Stimulated activated CD8-positive, alpha-beta memory T cell treated with anti-CD3 and anti-CD28 coated beads, Interleukin-7, amount 100 ng/mL, for 48 hours (primary cell): ENCODE measurements around the gene COL7A1.
A peak's percentile ranks its signal among the peaks of the same experiment; 100 is the strongest.
"Not testable (repeated sequence)": the region's sequence is repeated elsewhere in the genome, so short reads cannot be mapped to it uniquely, and the experiment has no call there.

ENCODE experiments used
- DNase-seq, 2 donors: peaks; one replicate each; pipeline ENCODE4 v3.0.0-alpha.2; 2020; ENCODE audit warnings: low read depth in 1 of 2; ENCODE audit errors: extremely low read depth in 1 of 2

The COL7A1 gene

DNA sequence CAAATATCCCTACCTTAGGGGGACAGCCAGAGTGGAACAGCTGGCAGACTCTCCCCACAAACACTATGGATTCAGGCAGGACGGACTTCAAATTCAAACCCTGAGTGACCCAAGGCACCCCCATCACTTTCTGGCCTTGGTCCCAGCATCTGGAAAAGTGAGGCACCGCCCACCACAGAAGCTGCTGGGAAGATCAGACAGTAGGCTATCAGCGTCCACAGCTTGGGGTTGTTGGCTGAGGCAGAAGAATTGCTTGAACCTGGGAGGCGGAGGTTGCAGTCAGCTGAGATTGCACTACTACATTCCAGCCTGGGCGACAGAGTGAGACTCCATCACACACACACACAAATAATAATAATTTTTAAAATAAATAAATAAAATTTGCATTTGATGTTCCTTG, 47.0 kb downstream of the COL7A1 start:
- DNase-seq: no peak

DNA sequence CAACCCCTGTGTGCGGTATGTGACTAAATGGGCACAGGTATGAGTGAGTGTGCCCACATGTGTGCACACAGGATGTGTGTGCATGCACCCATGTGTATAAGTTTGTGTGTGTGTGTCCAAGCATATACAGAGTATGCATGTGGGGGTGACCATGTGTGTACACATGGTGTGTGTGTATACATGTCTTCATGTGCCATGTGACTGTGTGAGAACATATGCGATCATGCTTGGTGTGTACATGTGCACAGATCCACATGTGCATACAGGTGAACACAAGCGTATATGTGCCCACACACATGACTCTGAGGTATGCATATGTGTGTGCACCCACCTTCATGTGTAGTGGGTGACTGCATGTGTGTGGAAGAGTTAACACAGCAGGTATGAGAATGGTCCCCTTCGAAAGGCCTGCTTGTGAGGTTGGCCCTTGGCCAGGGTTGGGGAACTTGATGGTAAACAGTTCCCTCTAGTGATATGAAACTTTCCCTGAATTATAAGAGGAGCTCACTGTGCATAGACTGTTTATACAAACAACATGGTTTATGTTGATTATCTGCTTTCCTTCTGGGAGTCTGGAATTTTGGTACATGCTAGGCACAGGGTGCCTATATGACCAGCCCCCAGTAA, 48.8 kb downstream of the COL7A1 start:
- DNase-seq: no peak

DNA sequence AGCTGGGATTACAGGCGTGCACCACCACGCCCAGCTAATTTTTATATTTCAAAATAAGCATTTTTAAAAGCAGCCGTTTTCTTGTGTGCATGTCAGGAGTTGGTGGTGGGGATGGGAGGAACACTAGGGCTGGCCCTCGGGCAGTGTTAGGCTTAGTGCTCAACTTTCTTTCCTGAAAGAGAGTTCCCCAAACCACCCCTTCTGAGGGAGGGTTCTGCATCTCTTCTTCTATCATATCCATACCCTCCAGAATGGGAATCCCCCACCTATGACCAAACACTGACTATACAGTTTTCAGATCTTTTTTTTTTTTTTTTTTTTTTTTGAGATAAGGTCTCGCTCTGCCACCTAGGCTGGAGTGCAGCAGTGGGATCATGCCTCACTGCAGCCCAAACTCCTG, 51.0 kb downstream of the COL7A1 start:
- DNase-seq: no peak

DNA sequence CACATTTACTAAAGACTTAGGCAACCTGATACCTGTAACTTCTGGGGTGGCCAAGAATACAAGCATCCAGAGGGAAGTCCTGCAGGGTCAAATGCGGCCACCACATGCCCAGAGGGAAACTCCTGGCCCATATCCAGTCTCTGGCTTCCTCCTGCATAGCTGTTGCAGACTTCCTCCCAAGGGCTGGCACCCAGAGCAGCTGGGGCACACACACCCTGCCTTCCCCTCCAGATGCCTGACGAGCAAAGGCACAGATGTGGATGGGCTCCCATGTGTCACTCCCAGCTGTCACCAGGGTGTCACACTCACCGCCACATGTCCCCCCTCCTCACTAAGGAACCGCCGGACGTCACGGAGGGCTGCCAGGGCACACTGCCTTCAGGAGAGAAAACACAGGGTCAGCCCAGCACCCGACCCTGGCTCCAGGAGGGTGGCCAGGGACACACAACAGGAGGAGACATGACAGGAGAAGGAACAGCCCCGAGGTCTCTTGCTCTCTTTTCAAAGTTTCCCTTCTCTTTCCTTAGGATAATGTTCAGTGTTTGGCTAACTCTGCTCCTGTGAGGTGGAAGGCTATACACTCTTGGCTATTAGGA, 51.8 kb downstream of the COL7A1 start:
- DNase-seq: no peak

DNA sequence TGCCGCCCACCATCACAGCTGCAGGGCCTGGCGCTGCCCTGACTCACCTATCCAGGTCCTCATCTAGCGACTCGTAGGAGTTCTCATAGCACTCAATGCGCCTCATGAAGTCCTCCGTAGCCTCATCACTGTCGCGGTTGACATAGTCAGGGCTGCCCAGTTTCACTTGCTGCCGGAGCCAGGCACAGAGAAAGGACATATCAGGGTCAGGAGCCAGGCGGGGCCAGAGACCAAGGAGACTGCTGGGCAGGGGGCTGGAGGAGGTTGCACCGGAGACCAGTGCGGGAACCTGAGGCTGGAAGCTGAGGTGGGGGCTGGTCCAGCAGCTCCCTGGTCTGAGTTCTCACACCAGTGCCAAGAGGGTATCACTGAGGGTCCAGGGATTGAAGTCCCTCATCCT, 56.7 kb downstream of the COL7A1 start:
- no peak for DNase-seq

DNA sequence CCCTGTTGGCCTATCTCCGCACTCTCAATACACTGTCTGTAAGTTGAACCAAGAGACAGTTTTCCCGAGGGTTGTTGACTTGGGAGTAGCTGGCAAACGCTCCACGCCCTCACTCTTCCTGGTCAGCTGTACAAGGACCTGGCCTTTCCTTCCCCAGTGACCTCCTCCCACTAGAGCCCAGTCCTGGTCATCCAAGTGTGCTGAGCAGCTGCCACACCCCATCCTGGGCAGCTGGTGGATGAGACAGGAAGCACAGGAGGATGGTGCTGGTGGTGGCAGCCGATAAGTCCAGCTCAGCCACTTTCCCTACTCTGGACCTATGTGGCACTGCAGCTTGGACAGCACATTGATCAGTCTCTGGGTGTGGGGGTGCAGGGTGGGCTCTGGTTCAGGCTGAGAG, 58.3 kb downstream of the COL7A1 start:
- DNase-seq: no peak

DNA sequence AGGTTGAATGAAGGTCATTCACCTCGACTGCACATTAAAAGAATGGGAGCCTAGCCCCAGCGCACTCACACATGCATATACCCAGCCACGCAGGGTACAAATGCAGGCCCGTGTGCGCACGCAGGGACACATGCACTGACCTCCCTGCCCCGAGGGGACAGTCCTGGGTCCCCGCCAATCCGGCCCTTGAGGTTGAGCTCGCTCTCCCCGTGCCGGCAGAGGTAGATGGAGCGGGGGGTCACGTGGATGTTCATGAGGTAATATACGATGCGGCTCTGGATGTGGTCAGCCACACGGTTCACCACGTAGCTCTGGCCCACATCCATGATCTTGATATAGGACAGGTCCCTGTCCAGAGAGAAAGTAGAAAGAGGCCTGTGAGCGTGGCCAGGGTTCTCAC, 59.0 kb downstream of the COL7A1 start:
- no peak for DNase-seq

DNA sequence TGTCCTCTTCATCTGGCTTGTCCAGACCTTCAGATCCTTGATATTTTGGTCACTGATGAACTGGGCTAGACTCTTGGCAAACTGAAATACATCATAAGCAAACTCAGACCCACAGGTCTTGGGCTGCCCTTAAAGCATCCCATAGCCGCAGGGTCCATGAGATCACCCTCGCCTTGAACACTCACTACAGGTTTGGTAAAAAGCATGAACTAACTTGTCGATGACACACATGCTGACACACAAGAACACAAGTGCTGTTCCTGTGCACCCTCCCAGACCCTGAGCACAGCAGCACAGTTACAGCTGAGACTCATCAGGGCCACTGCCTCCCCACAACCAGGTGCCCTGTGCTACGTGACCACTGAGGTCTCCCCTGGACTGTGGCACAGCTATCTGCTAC, 59.6 kb downstream of the COL7A1 start:
- DNase-seq: no peak

DNA sequence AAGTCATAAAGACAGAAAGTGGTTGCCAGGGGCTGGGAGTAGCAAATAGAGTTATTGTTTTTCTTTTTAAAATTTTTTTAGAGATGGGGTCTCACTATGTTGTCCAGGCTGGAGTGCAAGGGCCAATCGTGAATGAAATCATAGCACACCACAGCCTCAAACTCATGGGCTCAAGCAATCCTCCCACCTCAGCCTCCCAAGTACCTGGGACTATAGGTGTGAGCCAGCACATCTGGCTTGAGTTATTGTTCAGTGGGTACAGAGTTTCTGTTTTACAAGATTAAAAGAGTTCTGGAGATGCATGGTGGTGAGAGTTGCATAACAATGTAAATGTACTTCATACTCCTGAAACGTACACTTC, 62.2 kb downstream of the COL7A1 start:
- DNase-seq: no peak

DNA sequence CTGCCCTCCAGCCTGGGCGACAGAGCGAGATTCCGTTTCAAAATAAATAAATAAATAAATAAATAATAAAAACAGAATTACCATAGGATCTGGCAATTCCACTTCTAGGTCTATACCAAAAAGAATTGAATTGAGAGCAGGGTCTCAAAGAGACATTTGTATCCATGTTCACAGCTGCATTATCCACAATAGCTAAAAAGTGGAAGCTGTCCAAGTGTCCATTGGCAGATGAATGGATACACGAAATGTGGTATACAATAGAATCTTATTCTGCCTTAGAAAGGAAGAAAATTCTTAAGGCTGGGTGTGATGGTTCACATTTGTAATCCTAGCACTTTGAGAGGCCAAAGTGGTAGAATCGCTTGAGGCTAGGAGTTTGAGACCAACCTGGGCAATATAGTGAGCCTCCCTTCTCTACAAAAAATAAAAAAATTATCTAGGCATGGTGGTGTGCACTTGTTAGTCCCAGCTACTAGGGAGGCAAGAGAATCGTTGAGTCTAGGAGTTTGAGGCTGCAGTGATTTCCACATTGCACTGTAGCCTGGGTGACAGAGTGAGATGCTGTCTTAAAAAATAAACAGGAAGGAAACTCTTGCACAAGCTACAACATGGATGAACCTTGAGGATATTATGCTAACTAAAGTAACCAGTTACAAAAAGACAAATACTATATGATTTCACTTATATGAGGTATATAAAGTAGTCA, 62.7 kb downstream of the COL7A1 start:
- no peak for DNase-seq

DNA sequence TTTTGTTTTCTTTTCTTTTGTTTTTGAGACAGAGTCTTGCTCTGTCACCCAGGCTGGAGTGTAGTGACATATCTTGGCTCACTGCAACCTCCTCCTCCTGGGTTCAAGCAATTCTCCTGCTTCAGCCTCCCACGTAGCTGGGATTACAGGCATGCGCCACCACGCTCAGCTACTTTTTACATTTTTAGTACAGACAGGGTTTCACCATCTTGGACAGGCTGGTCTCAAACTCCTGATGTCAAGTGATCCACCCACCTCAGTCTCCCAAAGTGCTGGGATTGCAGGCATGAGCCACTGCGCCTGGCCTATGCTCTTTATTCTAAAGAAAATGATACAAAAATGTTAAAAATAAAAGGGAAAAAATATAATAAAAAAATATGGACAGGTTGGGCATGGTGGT, 64.4 kb downstream of the COL7A1 start:
- DNase-seq: not testable (repeated sequence)

DNA sequence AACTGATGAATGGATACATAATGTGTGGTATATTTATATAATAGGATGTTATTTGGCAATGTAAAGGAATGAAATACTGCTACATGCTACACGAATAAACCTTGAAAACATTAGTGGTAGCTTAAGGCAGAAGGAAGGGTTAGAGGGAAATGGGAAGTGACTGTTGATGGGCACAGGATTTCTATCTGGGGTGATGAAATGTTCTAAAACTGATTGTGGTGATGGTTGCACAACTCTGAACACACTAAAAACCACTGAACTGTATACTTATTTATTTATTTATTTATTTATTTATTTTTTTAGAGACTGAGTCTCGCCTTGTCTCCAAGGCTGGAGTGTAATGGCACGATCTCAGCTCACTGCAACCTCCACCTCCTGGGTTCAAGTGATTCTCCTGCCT, 66.4 kb downstream of the COL7A1 start:
- no peak for DNase-seq

DNA sequence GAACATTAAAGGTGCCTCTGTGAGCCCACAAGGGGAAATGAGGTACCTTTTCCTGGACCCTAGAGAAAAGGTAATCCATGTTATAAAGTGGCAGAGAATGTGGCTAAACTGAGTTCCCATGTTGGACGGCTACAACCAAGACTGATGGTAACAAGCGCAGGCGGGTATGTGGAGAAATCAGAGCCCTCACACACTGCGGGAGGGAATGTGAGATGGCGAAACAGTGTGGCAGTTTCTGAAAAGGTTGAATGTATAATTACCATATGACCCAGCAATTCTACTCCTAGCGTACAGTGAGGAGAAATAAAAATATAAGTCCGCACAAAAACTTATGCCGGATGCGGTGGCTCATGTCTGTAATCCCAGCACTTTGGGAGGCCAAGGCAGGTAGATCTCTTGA, 67.1 kb downstream of the COL7A1 start:
- no peak for DNase-seq

DNA sequence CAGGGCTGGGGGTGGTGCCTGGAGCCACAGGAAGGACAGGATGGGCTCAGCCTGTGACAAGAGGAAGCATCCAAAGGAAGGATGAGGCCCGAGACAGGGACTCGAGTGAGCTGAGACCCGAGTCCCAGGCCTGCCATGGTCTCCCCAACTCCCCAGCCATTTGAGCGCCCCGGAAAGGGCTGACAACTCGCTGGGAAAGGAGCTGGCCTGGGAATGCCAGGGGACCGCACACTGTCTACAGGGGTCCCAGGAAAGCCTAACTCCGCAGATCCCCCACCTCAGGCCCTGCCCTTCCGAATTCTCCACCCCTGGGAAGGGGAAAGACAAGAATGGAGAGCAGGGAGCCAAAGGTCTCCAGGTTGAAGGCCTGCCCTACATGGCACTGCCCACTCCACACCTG, 70.2 kb downstream of the COL7A1 start:
- no peak for DNase-seq

DNA sequence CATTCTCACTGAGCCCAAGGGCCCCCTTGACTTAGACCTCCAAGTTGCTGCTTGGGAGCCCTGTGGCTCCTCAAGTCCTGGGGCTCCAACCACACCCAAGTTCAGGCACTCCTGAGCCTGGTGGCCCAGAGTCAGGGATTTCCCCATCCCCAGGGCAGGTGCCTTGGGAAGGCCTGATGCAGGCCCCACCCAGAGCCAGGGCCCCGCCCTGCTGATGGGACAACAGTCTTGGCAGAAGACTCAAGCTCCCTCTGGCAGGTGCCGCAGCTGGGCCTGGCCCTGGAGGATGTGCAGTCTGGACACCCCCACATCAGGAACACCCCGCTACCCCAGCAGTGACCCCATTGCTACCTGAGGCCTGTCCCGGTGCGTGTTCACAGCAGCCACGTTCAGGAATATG, 73.5 kb downstream of the COL7A1 start:
- no peak for DNase-seq

DNA sequence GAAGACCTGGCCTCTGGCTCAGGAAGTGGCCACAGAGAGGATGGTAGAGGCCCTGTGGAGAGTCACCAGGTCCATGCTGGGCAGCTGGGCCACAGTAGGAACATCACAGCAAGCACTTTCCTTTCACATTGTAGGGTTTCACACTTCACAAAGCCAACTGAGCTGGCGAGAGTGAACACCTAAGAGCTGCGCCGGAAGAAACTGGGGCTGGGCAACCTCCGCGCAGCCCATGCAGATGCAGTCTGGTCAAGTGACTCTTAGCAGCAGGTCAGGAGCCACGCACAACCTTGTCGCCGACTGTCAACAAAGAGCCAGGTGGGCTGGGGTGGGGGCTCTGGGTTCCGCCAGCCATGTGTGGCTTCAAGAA, 75.9 kb downstream of the COL7A1 start:
- DNase-seq: no peak

DNA sequence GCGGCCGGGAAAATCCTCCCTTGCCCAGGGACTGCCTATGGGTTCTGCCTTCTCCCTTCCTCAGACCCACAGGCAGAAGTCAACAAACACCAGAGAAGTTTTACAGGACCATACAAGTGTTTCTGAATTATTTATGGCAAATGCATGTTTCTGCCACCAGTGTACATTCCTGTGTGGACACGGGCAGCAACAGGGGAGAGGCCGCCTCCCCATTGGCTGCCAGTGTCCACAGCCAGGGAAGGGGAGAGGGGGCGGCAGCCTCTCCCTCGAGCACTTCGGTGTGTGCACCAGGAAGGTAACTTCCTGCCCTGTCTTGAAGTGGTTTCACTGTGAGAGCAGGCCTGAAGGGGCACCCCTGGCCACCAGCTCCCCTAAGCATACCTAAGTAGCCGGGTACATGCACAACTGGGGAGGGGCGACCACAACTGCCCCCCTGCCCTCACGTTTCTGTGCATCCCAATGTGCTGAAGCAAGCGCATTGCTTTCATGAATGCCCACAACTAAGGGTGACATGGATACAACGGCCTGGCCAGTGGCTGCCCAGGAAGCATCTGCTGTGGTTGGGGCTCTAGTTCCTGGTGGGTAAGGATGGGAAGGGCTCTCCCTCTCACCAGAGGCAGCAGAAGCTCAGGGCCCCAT, 76.4 kb downstream of the COL7A1 start:
- DNase-seq: no peak

DNA sequence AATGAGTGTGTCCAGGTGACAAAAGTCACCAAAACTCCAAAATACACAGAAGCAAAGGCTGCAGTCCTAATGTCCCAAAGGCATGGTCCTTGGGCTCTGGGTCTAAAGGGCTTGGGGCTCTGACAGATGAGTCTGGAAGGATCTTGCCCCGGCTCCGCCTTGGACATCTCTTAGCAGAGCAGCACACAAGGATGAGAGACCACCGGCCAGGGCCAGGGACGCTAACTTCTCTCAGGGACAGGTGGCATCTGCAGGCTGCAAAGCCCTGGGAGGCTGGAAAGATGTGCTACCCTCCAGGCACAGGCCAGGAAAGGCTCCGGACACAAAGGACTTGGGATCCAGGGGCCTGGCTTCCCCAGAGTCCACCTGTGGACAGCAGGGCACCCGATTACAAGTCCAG, 77.1 kb downstream of the COL7A1 start:
- DNase-seq: no peak

DNA sequence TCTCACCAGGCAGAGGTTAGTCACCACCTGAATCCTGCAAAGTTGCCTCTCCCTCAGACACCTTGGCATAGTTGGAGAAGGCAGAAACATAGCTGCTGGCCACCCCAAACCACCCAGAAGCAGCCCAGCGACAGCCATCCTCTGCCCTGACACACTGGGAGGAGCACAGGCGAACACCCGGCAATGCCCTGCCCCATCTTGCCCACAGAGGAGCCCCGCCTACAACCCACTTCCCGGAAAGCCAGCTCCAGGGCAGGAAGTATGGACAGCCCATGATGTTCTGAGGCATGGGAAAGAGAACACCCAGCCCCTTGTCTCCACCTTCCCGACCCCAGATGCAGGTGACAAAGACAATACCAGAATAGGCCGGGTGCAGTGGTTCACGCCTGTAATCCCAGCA, 78.6 kb downstream of the COL7A1 start:
- no peak for DNase-seq

DNA sequence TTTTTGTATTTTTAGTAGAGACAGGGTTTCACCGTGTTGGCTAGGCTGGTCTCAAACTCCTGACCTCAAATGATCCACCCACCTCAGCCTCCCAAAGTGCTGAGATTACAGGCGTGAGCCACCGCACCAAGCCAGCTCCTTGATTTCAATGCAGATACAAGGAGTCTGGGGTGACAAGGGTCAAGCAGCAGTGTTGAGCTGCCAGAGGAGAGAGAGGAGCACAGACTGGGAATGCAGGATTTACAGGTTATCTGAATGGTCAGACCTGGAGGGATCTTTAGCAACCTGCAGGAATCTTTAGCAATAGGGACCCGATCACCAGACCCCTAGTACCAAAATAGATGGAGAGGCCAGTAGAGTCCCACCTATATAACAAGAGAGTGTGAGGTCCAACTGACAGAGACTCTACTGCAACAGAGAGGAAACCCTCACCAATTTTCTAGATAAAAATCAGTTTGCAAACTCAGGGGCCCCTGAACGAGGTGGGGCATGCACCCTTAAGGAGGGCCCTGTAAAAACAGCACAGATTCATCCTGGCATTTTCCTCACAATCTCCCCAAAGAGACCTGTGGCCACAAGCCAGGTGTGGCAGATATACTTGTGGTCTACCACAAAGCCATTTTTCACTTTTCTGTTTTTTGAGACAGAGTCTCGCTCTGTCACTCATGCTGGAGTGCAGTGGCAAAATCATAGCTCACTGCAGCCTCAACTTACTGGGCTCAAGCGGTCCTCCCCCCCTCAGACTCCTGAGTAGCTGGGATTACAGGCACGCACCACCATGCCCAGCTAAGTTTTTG, 80.5 kb downstream of the COL7A1 start:
- DNase-seq: peak in 1 of 2 donors; percentile 12
